Measurements from ENCODE around the gene LLGL2. TPM values are rescaled to one million over a fixed set of nuclear protein-coding genes. Genes with fewer than 3 reads are reported as not detected.
"Not testable (repeated sequence)": the region's sequence is repeated elsewhere in the genome, so short reads cannot be mapped to it uniquely, and the experiment has no call there.

Gene LLGL2
- 100 to 1,000 TPM; 113 to 251 TPM for total RNA-seq

DNA sequence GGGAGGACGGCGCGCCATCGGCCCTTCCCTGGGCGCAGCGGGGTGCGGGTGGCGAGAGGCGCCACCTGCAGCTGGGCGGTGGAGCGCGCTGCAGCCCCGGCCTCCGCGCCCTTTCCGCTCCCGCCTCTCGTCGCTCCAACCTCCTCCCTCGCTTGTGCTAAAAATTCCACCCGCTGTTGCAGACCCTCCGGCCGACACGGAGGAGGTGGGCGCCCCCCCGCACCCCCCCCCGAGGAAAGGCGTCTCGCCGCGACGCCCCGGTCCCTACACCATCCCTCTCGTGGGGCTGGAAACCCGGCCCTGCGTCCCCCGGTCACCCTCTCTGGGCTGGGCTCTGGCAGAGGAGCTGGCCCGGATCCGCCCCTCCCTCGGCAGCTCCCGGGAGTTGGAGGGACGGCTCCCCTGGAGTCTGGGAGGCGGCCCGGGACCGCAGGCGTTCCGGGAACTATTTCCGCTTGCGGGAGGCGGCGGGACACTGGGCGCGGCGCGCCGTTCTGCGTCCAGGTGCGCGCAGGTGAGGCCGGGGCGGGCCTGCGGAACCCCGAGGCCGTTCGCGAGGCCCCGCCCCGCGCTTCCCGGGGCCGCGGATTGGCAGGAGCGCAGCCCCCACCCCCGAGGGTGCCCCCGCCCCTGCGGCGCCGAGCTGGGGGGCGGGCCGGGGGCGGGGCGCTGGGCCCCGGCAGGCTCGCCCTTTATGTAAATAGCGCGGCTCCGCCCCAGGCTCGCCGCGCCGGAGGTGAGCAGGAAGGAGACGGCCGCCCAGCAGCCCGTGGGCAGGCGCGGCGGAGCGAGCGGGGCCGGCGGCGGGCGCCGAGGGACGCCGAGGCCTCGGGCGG lies at the start of gene LLGL2:
TSS of gene LLGL2 (plus strand) at position 728 of the 836 bp plus-strand sequence. CDS start 17,730 bp downstream, outside the sequence.
- WGBS, 2 donors: 0% methylated on average over 1 to 65 of the region's 108 CpGs
- peaks cover 40% of the 10 kb centered on the region for H3K4me1 ChIP-seq
- peak; percentile 76 to 83 (median 80) for TF ChIP-seq POLR2A (IDR thresholded peaks at IDR 0.05)
- TF ChIP-seq, protein P1, sequence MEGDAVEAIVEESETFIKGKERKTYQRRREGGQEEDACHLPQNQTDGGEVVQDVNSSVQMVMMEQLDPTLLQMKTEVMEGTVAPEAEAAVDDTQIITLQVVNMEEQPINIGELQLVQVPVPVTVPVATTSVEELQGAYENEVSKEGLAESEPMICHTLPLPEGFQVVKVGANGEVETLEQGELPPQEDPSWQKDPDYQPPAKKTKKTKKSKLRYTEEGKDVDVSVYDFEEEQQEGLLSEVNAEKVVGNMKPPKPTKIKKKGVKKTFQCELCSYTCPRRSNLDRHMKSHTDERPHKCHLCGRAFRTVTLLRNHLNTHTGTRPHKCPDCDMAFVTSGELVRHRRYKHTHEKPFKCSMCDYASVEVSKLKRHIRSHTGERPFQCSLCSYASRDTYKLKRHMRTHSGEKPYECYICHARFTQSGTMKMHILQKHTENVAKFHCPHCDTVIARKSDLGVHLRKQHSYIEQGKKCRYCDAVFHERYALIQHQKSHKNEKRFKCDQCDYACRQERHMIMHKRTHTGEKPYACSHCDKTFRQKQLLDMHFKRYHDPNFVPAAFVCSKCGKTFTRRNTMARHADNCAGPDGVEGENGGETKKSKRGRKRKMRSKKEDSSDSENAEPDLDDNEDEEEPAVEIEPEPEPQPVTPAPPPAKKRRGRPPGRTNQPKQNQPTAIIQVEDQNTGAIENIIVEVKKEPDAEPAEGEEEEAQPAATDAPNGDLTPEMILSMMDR (IDR thresholded peaks at IDR 0.05): peak; percentile 39 to 65 (median 54)
- DNase-seq (peak; percentile 91 to 93 (median 92)), ATAC-seq (peak; percentile 90)
- H3K27ac ChIP-seq: peak within 1 kb of the TSS; percentile 87 to 96 (median 92)
- H3K36me3 ChIP-seq (replicated peaks in 1 of 2; ENCODE audit: insufficient read depth in 1 of 2, low read depth in 2 of 2): no peaks in the 10 kb centered on the region
- intact Hi-C loops (cut with DNase I): no loop called here
- peak within 1 kb of the TSS; percentile 66 to 76 for H3K4me3 ChIP-seq
- H3K27me3 ChIP-seq: no peaks in the 10 kb centered on the region
- H3K9me3 ChIP-seq: no peaks in the 10 kb centered on the region

DNA sequence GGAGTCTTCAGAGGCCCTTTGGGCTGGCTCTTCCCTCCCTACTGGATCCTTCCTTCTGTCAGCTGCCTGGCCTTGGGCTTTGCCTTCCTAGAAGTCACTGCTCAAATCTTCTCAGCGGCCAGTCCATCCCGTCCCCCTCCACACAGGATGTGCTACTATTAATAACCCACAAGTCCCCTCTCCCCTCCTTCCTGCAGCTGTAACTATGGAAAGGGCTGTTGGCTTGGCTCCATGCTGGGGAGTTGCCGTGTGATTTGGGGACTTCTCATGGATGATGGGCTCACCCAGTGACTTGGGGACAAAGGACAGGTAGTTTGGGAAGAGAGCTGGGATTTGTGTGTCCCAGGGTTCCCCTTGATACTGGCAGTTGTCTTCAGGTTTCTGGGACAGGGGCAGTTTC lies 49.6 kb upstream of the LLGL2 start:
- no peaks in the 10 kb centered on the region for H3K9me3 ChIP-seq
- no peak for ATAC-seq
- peak overlapping the region in 1 of 4 donors; percentile 13 for H3K27ac ChIP-seq
- no peak for DNase-seq
- intact Hi-C loops (cut with DNase I): no loop called here
- no peak overlapping the region for H3K4me3 ChIP-seq
- TF ChIP-seq POLR2A (IDR thresholded peaks at IDR 0.05): no peak
- TF ChIP-seq, protein P1 (IDR thresholded peaks at IDR 0.05): no peak
- H3K36me3 ChIP-seq (replicated peaks in 1 of 2; ENCODE audit: insufficient read depth in 1 of 2, low read depth in 2 of 2): peaks cover 0 to 3% of the 10 kb centered on the region in 2 donors
- H3K4me1 ChIP-seq: peaks cover 8% of the 10 kb centered on the region
- H3K27me3 ChIP-seq: no peaks in the 10 kb centered on the region
- WGBS, 2 donors: 75 to 83% methylated on average over 3 of the region's 3 CpGs

DNA sequence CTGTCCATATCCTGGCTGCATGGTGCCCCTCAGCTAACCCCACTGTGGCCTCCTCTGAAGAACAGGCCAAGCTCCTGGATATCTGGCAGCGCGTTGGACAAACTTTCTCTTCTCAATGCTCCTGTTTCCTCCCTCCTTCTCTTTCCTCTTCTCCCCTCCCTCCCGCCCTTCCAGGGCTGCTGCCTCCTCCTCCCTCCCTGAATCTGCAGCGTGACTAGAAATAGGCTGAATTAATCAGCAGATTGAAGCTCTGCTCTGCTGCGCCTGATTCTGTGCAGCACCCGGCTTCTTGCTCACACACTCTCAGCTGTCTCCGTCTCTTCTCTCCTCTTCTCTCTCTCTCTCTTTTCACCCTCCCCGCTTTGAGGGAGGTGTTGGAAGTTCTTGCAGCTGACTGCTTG lies 49.2 kb upstream of the LLGL2 start:
- Histone ChIP-seq H3K36me3 (replicated peaks in 1 of 2; ENCODE audit: insufficient read depth in 1 of 2, low read depth in 2 of 2) (peaks cover 0 to 3% of the 10 kb centered on the region in 2 donors), H3K27me3 (no peaks in the 10 kb centered on the region), H3K27ac (peak overlapping the region in 1 of 4 donors; percentile 13), H3K9me3 (no peaks in the 10 kb centered on the region), H3K4me1 (peaks cover 8% of the 10 kb centered on the region), H3K4me3 (no peak overlapping the region)
- intact Hi-C loops (cut with DNase I): no loop called here
- 59 to 84% methylated on average over 8 of the region's 8 CpGs for WGBS, 2 donors
- TF ChIP-seq POLR2A (IDR thresholded peaks at IDR 0.05): no peak
- TF ChIP-seq, protein P1 (IDR thresholded peaks at IDR 0.05): no peak
- ATAC-seq (no peak), DNase-seq (no peak)

- intact Hi-C loops (cut with DNase I): no loop called here
- no peaks in the 10 kb centered on the region for H3K9me3 ChIP-seq
- TF ChIP-seq, protein P1 (IDR thresholded peaks at IDR 0.05): no peak
- TF ChIP-seq POLR2A (IDR thresholded peaks at IDR 0.05): no peak
- H3K4me3 ChIP-seq: no peak overlapping the region
- ATAC-seq (no peak), DNase-seq (no peak)
- H3K4me1 ChIP-seq: peaks cover 8% of the 10 kb centered on the region
- no peak overlapping the region for H3K27ac ChIP-seq
- no peaks in the 10 kb centered on the region for H3K27me3 ChIP-seq
- 75 to 78% methylated on average over 10 to 11 of the region's 11 CpGs for WGBS, 2 donors
- peaks cover 0 to 3% of the 10 kb centered on the region in 2 donors for H3K36me3 ChIP-seq (replicated peaks in 1 of 2; ENCODE audit: insufficient read depth in 1 of 2, low read depth in 2 of 2)
These were observed 48.6 kb upstream of the LLGL2 start for GRCh38 chr17:75476752-75477489.

DNA sequence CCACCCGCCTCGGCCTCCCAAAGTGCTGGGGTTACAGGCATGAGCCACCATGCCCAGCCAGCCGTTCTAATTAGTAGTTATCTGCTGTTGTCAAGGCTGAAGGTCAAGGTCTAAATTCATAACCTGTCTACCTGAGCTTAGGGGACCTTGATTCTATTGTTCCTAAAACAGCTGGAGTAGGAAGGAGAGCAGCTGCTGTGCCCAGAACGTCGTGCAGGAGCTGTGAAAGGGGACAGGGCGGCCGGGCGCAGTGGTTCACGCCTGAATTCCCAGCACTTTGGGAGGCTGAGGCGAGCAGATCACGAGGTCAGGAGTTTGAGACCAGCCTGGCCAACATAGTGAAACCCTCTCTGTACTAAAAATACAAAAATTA lies 48.0 kb upstream of the LLGL2 start:
- H3K4me1 ChIP-seq; ATAC-seq; H3K27me3 ChIP-seq; H3K36me3 ChIP-seq (replicated peaks in 1 of 2; ENCODE audit: insufficient read depth in 1 of 2, low read depth in 2 of 2); H3K27ac ChIP-seq; H3K4me3 ChIP-seq; DNase-seq; H3K9me3 ChIP-seq; intact Hi-C loops (cut with DNase I): not testable (repeated sequence)
- 76 to 82% methylated on average over 8 to 11 of the region's 11 CpGs for WGBS, 2 donors
